HG03196 (cell line): ENCODE data around the gene LGI4.

Experiments used
- ATAC-seq: cut with Tn5 transposase; IDR thresholded peaks from one replicate; pipeline ENCODE4 v1.9.1; 2021; ENCODE audit not compliant: unreplicated experiment

Gene LGI4

DNA sequence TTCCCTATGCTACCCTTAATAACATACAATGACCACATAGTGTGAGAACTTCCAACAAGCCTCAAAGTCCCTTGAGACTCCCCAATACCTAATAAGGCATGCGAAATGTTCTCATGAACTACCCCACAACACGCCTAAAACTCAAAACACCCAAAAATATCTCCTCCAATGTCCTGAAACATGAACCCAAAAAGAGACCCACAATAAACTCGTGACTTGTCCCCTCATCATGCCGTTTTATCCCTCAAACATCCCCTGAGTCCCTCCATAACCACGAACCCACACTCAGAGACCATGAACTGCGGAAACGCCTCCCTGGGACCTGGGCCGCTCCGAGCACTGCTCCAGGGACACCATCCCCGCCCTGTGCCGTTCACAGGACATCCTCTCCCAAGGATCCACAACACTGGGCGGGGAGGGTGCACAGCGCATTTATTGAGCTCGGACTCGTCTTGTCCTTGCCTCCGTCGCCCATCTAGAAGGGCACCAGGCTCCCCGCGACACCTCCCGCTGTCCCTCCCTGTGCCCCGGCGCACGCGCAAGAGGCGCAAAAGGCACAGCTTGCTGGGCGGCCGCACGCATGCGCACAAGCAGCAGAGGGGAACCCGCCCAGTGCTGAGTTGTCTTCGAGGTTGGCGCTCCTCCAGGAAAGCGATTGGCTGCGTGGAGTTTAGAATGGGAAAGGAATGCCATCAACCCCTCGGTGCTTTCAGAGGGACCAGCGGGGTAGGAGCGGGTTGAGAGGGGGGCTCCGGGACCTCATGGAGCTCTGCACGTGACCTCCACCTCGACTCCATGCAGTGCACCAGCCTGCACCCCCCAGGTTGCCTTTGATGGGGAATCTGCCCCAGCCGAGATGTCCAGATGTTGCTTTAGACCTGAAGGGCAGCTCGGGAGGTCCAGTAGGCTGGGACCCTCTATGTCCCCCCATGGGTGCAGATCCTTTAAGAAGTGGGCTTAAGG, 10.5 kb downstream of the LGI4 start:
- ATAC-seq, result peak; percentile 54

DNA sequence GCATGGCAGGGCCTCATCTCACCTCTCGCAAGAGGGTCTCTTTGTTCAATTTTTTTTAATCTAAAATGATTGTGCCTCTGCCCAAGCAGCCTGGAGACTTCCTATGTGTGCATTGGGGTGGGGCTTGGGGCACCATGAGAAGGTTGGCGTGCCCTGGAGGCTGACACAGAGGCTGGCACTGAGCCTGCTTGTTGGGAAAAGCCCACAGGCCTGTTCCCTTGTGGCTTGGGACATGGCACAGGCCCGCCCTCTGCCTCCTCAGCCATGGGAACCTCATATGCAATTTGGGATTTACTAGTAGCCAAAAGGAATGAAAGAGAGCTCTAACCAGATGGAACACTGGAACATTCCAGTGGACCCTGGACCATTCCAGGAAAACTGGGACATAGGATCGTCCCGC, 11.3 kb downstream of the LGI4 start:
- no peak for ATAC-seq

DNA sequence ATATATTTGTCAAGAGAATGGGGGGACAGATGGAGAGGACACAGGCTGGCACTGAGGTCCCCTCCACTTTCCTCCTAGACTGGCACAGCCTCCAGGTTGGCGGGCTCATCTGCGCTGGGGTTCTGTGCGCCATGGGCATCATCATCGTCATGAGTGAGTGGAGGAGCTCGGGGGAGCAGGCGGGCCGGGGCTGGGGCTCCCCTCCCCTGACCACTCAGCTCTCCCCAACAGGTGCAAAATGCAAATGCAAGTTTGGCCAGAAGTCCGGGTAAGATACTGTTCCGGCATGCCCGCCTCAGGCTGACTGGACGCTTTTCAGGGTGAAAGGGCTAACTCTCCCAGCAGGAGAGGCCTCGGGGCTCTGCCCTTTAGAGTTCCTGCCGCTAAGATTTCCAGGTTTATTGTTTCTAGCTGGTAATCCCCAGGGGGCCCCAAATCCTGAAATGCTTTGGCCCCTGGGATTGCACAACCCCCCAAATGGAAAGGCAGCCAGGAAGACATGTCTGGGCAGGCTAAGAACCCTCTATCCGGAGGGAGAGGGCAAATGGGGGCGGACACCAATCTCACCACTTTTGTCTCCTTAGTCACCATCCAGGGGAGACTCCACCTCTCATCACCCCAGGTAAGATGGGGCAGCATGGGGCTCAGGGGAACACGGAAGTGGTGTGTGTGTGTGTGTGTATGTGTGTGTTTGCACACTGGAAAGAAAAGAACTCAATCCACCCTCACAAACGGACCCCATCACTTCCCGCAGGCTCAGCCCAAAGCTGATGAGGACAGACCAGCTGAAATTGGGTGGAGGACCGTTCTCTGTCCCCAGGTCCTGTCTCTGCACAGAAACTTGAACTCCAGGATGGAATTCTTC, 11.9 kb downstream of the LGI4 start:
- no peak for ATAC-seq

DNA sequence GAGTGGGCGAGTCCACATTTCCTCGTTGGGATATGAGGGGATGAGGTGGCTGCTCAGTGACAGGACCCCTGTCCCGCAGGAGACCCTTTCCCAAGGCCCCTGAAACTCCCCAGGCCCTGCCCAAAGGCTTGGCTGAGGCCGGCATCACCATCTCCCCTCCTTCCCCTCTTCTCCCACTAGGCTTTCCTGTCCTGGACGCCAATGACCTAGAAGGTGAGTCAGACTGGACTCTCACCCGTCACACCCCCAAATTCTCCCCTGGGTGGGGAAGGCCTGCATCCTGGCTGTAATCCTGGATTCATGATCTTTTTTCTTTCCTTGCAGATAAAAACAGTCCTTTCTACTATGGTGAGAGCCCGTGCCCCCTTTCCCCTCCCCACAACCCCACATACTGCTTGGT, 14.0 kb downstream of the LGI4 start:
- no peak for ATAC-seq

DNA sequence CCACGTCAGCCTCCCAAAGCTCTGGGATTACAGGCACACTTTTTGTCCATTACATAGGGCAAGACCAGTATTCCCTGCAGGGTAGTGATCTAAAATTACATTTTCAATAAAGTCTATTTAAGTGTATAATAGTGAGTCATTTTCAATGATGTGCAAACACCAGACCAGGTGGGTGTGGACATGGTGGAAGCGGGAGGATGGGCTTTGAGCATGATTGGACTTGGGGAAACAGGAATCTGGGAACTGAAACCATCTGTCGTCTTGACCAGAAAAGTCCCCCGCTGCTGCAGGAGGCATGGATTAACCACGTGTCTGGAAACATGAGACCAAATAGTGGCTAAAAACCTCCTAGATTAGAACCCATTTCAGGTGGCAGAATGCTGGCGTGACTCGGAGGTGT, 14.4 kb downstream of the LGI4 start:
- no peak for ATAC-seq

DNA sequence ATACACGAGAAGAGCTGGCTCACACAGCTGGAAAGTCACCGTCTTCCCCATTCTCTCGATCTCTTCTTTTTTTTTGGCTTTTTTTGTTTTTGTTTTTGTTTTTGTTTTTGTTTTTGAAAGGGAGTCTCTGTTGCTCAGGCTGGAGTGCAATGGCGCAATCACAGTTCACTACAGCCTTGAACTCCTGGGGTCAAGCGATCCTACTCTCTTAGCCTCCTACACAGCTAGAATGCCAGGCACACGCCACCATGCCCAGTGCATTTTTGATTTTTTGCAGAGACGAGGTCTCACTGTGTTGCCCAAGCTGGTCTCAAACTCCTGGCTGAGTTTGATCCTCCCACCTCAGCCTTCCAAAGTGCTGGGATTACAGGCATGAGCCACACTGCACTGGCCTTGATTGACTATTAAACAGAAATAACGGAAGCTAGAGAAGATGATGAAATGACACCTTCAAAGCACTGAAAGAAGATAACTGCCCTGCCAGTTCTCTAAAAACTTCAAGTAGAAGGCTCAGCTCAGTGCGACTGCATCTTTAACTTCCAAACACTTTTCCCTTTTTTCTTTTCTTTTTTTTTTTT, 15.2 kb downstream of the LGI4 start:
- ATAC-seq, result no peak

DNA sequence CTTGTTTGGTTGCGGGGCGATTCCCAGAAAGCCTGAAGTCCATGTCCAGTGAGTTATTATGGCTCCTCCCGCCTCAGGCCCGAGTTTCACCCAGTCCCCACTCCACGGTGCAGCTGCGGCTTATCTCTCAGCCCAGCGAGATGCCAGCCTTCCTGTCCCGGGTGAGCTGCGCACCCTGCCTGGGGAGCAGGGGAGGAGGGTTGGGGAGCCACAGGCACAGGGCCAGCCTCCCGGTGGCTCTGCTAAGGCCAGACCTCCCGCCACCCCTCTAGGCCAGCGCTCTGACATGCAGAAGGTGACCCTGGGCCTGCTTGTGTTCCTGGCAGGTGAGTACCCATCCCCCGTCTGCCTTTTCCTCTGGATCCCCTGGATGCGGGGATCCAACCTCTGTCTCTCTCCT, 15.8 kb downstream of the LGI4 start:
- ATAC-seq, result no peak

DNA sequence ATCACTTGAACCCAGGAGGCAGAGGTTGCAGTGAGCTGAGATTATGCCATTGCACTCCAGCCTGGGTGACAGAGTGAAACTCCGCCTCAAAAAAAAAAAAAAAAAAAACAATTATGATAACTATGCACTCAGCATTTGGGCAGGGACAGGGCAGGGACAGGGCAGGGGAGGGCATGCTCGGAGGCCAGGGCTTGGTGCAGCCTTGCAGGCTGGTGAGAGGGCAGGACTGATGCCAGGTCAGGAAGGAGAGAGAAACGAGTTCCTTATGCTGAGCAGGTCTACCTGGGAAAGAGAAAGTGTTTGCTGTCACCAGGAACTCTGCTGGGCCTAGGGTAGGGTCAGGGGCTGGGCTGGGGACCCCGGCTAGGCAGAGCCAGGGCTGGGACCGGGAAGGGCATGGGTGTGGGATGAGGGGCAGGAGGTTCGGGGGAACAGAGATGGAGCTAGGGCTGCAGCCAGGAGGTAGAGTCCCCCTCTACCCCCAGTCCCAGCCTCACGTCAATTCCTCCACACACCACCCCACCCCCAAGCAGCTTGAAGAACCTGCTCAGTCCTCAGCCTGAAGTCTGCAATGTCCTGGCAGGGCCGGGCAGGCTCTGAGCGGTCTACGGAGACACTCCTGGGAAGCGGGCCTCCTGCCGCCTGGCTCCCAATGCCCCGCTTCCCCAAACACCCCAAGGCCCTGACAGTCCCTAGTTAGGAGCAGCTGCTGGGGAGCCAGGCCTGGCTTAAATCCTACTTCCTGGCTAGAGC, 16.4 kb downstream of the LGI4 start:
- ATAC-seq, result no peak

DNA sequence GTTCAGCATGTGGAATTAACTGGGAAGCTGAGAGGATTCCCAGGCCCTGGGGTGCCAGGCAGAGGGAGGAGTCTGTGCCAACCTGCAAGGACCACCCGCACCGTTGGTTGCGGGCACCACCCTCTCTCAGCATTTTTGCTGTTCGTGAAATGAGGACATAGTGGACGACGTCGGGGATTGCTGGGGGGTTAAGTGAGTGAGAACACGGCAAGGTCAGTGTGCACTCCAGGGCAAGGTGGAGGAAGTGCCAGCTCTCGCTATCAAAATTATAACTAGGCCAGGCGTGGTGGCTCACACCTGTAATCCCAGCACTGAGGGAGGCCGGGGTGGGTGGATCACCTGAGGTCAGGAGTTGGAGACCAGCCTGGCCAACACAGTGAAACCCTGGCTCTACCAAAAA, 17.1 kb downstream of the LGI4 start:
- no peak for ATAC-seq

DNA sequence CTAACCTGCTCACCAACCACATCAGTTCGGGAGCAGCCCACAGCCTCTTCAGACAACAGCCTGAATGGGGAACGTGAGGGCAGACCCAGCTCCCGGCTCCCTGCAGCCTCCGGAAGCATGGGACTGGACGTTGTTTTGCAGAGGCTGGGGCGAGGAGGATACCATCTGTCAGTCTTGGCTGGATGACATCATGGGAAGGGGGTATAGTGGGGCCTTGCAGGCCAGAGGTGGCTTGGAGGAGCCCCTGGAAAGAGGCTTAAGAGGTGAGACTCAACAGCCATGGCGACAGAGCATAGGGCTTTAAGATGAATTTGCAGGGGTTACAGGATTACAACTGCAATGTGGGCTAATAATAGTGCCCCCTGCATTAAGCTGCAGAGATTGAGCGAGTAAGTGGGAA, 17.7 kb downstream of the LGI4 start:
- no peak for ATAC-seq

DNA sequence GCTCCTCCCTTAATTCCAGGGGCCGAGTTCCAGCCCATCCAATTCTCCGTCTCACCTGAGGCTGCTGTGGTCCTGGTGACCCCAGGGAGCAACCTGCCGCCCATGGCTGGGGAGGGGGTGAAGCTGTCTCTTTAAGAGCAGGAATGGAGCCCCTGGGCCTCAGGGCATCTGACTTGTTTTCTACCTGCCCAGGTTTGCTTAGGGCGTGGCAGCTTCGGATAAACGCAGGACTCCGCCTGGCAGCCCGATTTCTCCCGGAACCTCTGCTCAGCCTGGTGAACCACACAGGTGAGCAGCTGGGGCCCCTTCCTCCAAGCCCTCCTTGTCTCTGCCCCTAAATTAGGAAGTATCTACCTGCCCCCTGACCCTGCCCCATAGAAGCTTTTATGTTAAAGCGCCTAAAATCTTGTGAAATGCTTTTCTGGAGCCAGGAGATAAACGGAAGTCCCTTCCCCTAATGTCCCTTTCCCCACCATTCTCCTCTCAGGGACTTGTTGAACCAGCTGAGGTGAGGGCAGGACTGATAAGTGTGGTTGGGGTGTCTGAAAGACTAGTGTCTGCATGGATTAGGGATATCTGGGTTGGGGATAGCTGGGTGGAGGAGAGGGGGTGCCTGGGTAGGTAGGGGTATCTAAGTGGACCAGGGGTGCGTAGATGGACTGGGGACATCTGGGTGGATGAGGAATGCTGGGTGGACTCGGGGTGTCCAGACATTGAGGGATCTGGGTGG, 18.6 kb downstream of the LGI4 start:
- no peak for ATAC-seq

DNA sequence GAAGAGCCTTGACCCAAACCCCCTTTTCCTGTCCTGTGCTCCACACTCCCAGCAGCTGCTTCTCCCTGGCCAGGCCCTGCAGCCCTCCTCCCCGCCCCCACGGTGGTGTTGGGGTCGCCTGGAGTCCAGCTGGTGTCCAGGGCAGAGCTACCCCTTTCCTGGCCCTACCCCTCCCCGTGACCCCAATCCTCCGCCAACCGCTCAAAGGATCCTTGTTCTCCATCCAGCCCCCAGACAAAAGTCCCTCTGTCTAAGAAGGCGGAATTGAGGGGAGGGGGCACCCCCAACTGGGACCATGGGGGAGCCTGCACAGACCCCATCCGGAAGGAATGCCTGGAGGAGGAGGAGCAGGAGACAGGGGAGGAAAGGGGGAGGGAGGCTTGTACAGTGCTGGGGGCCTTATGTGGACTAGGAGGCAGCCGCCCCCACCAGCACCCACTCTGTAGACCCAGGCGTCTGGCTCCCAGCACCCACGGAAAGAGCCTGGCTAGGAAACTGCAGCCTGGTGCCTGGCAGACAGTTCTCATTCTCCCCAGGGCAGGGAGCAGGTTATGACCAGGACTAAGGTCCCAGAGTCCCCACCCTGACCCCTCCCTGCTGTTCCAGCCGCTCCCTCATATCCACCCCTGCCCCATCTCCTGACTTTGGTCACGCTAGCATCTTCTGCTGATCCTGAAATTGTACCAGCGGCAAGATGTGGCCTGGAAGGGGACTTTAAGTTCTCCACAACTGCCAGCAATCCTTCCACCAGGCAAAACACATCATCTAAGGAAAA, 19.5 kb downstream of the LGI4 start, which contains the start of gene FXYD3:
Gene FXYD3, plus strand, starts transcription at position 647 of the 775 bp plus-strand sequence. CDS start 3,554 bp downstream, outside the sequence.
- ATAC-seq, result no peak

DNA sequence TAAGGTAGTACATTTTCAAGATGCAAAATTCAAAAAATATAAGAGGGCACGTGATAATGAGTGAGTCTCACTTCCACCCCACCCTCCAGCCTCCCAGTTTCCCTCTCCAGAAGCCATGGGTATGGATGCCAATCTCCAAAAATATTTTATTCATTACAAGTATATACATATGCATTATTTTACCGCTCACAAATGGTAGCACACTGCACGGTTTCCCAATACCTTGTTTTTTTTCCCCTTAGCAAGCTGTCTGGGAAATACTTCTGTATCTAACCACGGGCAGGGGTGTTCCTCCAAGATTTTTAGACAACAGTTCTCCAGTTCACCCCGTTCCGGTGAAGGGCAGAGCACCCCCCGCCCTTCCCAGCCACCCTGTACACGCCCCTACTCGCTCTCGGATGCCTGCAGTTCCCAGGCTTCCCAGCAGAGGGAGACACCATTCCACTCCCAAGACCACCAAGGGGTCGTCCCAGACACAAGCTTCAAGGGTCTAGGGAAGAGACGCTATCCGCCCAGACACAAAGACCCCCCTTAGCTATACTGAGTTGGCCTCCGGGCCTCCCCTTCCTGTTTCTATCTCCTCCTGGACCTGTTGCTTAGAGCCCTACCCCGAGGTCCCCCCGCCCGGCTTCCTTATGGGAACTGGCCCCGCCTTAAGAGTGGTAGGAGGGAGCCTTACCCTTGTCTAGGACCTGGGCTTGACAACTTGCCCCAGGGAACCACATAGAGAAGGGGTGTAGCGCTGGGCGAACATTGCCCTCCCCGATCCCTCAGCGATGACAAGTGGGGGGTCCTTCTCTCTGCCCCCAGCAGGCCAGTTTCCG, 20.3 kb downstream of the LGI4 start:
- ATAC-seq, result no peak

DNA sequence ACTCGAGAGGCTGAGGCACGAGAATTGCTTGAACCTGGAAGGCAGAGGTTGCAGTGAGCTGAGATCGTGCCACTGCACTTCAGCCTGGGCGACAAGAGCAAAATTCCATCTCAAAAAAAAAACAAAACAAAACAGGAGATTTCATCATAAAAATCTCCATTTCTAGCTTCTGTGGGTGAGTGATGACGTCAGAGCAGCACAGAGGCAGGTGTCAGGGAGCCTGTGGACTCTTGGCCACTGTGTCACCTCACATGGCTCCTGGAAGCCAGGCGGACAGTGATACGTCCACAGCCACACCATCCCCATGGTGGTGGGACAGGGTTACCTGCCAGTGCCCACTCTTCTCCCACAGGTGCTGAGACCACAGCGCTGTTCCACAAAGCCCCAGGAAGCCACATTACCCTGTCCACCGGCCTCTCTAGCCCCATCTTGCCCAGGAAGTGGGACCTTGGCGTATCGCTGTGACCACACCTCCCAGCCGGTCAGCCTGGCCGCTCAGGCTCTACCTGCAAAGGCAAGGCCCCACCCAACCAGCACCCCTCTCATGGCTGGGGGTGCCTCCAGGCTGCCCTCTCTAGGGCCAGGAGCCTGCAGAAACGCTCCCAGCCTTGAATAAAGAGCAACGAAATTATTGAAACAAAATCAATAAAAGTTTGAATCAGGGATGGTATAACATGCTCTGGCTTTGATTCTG, 21.7 kb downstream of the LGI4 start:
- ATAC-seq, result no peak

DNA sequence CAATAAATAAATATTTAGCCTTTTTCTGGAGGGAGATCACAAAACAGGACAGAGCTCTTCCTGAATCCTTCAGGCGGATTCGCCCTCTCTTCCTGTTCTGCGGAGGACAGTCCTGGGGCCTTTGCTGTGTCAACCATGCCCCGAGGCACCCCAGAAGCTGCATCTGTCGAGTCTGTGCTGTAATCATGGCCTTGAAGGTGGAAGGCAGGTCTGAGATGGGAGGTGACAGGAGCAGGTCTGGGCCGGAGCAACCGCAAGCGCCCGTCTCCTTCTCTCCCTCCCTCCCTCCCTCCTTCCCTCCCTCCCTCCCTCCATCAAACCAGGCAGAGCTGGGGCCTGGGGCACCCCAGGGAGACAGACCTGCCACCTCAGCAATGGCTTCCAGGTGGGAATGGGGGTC, 23.9 kb downstream of the LGI4 start:
- no peak for ATAC-seq

DNA sequence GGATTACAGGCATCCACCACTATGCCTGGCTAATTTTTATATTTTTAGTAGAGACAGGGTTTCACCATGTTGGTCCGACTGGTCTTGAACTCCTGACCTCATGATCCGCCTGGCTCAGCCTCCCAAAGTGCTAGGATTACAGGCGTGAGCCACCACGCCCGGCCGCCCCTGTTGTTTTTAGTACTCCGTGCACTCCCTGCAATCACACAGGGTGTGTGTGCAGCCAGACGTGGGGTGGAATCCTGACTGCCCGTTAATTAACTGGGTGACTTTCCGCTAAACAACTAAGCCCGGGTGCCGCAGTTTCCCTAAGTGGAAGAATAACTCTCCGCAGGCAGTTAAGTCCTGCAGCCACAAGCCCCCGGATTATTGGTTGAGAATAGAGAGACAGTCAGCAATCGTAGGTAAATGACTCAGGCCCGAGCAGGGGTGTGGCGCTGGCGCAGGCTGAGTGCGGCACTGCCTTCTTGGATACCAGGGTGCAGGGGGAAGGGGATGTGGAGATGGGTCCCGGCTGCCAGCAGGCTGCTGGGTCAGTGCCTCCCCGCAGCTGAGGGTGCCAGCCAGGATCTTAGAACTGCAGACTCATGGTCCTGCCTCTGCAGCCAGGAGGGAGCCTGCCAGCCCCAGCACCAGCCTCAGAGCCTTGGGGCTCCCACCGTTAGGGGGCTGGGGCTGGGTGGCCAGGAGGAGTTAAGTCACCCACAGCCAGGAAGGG, 25.3 kb downstream of the LGI4 start:
- no peak for ATAC-seq

DNA sequence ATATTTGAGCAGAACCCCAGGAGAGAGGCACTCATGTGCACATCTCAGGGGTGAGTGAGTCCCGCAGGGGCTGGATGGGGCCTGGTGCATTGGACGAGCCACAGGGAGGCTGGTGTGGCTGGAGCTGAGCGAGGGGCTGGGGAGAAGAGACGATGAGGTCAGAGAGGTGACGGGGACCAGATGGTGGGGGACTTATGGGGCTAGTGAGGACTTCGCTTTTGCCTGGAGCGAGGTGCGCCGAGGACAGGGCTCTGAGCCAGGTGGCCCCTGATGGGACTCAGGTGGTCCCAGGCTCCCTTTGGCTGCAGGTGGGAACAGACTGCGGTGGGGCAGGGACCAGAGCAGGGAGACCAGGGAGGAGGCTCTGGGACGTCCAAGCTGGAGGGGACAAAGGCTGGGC, 26.1 kb downstream of the LGI4 start:
- no peak for ATAC-seq
